GM10266 (cell line): ENCODE measurements around the gene DDX51.
"Not testable (repeated sequence)": the region's sequence is repeated elsewhere in the genome, so short reads cannot be mapped to it uniquely, and the experiment has no call there.

Experiments
- DNase-seq: peaks from one replicate; pipeline ENCODE4 v3.0.0; 2012; ENCODE audit errors: extremely low spot score
- TF ChIP-seq, protein P1 (sequence below): IDR thresholded peaks from 2 replicates; pipeline ENCODE4 v1.5.1; 2012; ENCODE audit warnings: mild to moderate bottlenecking, low read depth; ENCODE audit not compliant: control insufficient read depth, insufficient read depth; ENCODE audit errors: missing control alignments

DDX51 gene

DNA sequence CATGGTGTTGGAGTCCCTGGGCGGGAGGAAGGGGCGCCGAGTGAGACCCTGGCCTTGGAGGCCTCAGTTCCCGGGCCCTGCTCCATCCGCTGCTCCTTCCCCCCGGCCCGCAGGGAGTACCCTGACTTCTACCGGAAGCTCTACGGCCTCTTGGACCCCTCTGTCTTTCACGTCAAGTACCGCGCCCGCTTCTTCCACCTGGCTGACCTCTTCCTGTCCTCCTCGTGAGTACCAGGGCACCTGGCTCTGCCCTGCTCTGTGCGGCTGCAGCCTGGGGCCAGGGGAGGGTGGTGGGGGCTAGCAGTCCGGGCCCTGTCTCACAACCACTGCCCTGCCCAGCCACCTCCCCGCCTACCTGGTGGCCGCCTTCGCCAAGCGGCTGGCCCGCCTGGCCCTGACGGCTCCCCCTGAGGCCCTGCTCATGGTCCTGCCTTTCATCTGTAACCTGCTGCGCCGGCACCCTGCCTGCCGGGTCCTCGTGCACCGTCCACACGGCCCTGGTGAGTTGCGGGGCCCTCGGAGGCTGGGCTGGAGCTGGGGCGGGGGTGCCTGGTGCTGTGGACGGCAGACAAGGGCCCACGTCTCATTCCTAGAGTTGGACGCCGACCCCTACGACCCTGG lies 7.1 kb upstream of the DDX51 start:
- TF ChIP-seq, protein P1, sequence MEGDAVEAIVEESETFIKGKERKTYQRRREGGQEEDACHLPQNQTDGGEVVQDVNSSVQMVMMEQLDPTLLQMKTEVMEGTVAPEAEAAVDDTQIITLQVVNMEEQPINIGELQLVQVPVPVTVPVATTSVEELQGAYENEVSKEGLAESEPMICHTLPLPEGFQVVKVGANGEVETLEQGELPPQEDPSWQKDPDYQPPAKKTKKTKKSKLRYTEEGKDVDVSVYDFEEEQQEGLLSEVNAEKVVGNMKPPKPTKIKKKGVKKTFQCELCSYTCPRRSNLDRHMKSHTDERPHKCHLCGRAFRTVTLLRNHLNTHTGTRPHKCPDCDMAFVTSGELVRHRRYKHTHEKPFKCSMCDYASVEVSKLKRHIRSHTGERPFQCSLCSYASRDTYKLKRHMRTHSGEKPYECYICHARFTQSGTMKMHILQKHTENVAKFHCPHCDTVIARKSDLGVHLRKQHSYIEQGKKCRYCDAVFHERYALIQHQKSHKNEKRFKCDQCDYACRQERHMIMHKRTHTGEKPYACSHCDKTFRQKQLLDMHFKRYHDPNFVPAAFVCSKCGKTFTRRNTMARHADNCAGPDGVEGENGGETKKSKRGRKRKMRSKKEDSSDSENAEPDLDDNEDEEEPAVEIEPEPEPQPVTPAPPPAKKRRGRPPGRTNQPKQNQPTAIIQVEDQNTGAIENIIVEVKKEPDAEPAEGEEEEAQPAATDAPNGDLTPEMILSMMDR = no peak
- no peak for DNase-seq

DNA sequence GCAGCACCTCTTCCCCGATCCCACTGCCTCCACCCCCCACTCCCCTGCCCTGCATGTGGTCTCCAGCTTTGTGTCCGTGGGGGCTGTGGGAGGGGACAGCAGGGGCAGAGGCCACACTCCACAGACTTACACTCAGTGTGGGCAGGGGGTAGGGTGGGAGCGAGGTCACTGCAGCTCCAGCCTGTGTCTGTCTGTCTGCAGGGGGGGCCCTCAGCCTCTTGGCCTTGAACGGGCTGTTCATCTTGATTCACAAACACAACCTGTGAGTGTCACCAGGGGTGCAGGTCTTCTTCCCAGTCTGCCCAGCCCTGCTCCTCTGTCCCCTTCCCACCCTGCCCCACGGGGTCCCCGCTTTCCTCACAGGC lies 6.6 kb upstream of the DDX51 start:
- DNase-seq = no peak
- TF ChIP-seq, protein P1 = no peak

- DNase-seq = not testable (repeated sequence)
These were observed 5.4 kb upstream of the DDX51 start for GRCh38 chr12:132149526-132149925.

GRCh38 chr12:132148368-132149045 lies 4.4 kb upstream of the DDX51 start:
- DNase-seq = no peak
- TF ChIP-seq, protein P1 = no peak

- no peak for DNase-seq
- TF ChIP-seq, protein P1 = no peak
These were observed 3.6 kb upstream of the DDX51 start for GRCh38 chr12:132147423-132148367.

GRCh38 chr12:132146772-132147422 lies 2.8 kb upstream of the DDX51 start:
- no peak for DNase-seq
- TF ChIP-seq, protein P1 = no peak

- no peak for DNase-seq
- TF ChIP-seq, protein P1 = no peak
These were observed 2.0 kb upstream of the DDX51 start for GRCh38 chr12:132146098-132146497.
